Osteocyte (in vitro differentiated cells): Measurements from ENCODE around the gene ASCC1. TPM values are rescaled to one million over a fixed set of nuclear protein-coding genes. Genes with fewer than 3 reads are reported as not detected.

Experiments
- DNase-seq: peaks from one replicate; pipeline ENCODE4 v3.0.0; 2021; ENCODE audit warnings: mixed read lengths; ENCODE audit not compliant: unreplicated experiment; ENCODE audit errors: extremely low spot score
- H3K27ac Mint-ChIP-seq: one replicate; pipeline ENCODE4 v1.8.0; 2021; ENCODE audit warnings: mild to moderate bottlenecking, mixed read lengths; ENCODE audit not compliant: unreplicated experiment
- H3K27me3 Mint-ChIP-seq: one replicate; pipeline ENCODE4 v1.8.0; 2021; ENCODE audit warnings: mixed read lengths; ENCODE audit not compliant: unreplicated experiment
- H3K36me3 Mint-ChIP-seq: one replicate; pipeline ENCODE4 v1.8.0; 2021; ENCODE audit warnings: mixed read lengths; ENCODE audit not compliant: unreplicated experiment
- H3K4me1 Mint-ChIP-seq: one replicate; pipeline ENCODE4 v1.8.0; 2021; ENCODE audit warnings: mixed read lengths; ENCODE audit not compliant: unreplicated experiment
- H3K4me3 Mint-ChIP-seq: one replicate; pipeline ENCODE4 v1.8.0; 2021; ENCODE audit warnings: mild to moderate bottlenecking, moderate library complexity, mixed read lengths; ENCODE audit not compliant: unreplicated experiment
- H3K9me3 Mint-ChIP-seq: one replicate; pipeline ENCODE4 v1.8.0; 2021; ENCODE audit warnings: mixed read lengths; ENCODE audit not compliant: unreplicated experiment
- CTCF ChIP-seq: fragments of 200-600 bp; sonication (generic); IDR thresholded peaks from 2 replicates; pipeline ENCODE4 v1.5.0; 2021; ENCODE audit warnings: antibody characterized with exemption, mild to moderate bottlenecking, moderate library complexity
- total RNA-seq: library from RNA; stranded (reverse); gene quantifications from 2 replicates; pipeline ENCODE4 v1.2.1, GENCODE V29; 2021

ASCC1 gene
- total RNA-seq, 1 donor from 2014 or later, result 39.1 TPM

DNA sequence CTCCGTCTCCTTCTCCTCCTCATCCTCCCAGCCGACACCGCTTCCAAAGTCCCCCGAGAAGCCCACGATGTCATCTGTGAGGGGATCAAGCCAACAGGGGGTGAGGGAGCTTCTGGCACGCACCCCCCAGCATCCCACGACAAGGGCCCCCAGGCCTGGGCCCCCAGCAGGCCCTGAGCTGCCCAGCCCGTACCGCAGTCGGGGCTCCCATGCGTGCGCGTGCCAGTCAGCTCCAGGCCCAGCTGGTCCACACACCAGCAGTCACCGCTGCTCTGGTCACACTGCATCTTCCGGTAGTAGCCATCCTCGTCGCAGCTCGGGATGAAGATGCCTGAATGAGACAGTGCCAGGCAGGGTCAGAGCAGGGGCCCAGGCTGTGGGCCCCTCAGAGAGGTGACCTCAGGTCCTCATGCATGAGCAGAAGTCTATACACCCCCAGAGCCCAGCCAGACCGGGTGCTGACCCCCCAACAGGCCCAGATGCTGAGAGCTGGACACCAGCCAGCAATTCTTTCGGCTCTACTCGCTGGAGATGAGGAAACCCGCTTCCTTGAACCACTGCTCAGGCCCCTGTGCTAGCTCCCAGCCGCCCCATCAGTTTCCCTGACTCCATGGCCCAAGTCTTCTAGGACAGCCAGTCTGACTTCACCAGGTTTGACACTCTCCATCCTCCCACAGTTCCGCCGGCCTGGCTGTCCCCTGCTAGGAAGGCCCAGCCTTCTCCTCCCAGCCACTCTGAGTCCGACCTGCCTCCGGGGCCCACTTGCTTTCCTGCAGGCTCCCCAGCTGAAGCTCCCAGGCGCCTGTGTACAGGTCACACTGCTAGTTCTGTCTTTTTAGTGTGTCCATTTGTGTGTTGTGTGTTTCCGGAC is 153.0 kb downstream of the ASCC1 start:
- no peak for TF ChIP-seq CTCF
- H3K27ac Mint-ChIP-seq, result no peak overlapping the region
- peaks cover 15% of the 10 kb centered on the region for H3K4me1 Mint-ChIP-seq
- H3K9me3 Mint-ChIP-seq, result no peaks in the 10 kb centered on the region
- no peak overlapping the region for H3K4me3 Mint-ChIP-seq
- H3K27me3 Mint-ChIP-seq, result peaks cover 6% of the 10 kb centered on the region
- H3K36me3 Mint-ChIP-seq, result no peaks in the 10 kb centered on the region
- DNase-seq, result no peak

DNA sequence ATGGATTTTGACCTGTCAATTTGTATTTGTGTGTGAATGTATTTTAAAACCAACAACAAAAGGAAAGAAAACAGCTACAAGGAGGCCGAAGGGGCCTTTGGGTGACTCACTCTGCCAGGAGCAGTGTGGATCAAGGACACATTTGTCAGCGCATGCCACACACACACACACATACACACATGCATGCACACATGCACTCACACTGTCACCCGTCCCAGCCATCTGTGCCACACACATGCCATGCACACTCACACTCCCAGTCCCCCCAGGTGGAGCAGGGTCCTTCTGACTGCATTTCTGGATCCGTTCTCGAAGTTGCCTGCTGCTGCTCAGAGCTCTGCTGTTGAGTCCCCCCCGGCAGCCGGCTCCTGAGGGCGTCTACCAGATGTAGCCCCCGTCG is 153.7 kb downstream of the ASCC1 start:
- H3K4me1 Mint-ChIP-seq, result peaks cover 15% of the 10 kb centered on the region
- no peak for DNase-seq
- H3K27me3 Mint-ChIP-seq, result peaks cover 6% of the 10 kb centered on the region
- no peak overlapping the region for H3K4me3 Mint-ChIP-seq
- TF ChIP-seq CTCF, result no peak
- H3K36me3 Mint-ChIP-seq, result no peaks in the 10 kb centered on the region
- no peaks in the 10 kb centered on the region for H3K9me3 Mint-ChIP-seq
- H3K27ac Mint-ChIP-seq, result no peak overlapping the region

DNA sequence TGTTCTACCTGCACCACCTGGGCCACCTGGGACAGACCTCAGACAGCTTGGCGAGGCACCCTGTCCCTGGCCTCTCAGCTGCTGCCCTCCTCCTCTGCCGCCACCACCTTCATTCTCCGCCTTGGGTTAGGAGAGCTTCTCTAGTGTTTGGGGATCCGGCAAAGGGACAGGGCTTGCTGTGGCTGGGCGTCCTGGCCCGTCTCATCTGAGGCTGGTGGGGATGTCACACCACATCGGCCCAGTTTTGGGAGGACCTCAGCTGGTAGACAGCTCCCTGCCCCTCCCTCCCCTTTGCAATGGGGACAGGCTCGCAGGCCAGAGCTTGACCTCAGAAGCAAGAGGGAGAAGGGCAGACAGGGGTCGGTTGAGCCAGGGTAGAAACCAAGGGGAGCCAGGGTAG is 154.1 kb downstream of the ASCC1 start:
- no peak overlapping the region for H3K4me3 Mint-ChIP-seq
- no peak overlapping the region for H3K27ac Mint-ChIP-seq
- no peaks in the 10 kb centered on the region for H3K9me3 Mint-ChIP-seq
- no peaks in the 10 kb centered on the region for H3K36me3 Mint-ChIP-seq
- no peak for DNase-seq
- peaks cover 6% of the 10 kb centered on the region for H3K27me3 Mint-ChIP-seq
- TF ChIP-seq CTCF, result no peak
- H3K4me1 Mint-ChIP-seq, result peaks cover 15% of the 10 kb centered on the region

- peaks cover 14% of the 10 kb centered on the region for H3K4me1 Mint-ChIP-seq
- H3K36me3 Mint-ChIP-seq, result no peaks in the 10 kb centered on the region
- H3K27me3 Mint-ChIP-seq, result peaks cover 6% of the 10 kb centered on the region
- TF ChIP-seq CTCF, result peak; percentile 26
- H3K9me3 Mint-ChIP-seq, result no peaks in the 10 kb centered on the region
- H3K4me3 Mint-ChIP-seq, result no peak overlapping the region
- no peak overlapping the region for H3K27ac Mint-ChIP-seq
- DNase-seq, result no peak
Observed at GRCh38 chr10:72061491-72061890, 154.6 kb downstream of the ASCC1 start.
